Suprapubic skin (tissue), 3 donors: ENCODE results near the gene FOXC1.

Experiments
- POLR2AphosphoS5 ChIP-seq, 3 donors: sonication (generic); formaldehyde crosslinking; IDR thresholded peaks; one replicate each; pipeline ENCODE4 v1.6.1; 2017; ENCODE audit warnings: antibody characterized with exemption in 3 of 3
- TF ChIP-seq, protein P1 (sequence below), 2 donors: fragments of 200-600 bp in 1 of 2; fragments of 450-650 bp in 1 of 2; sonication (generic) in 1 of 2; IDR thresholded peaks; one replicate each; pipeline ENCODE4 v1.5.1; 2016 to 2019; ENCODE audit warnings: antibody characterized with exemption in 2 of 2, mild to moderate bottlenecking in 1 of 2, moderate library complexity in 1 of 2

- no peak for TF ChIP-seq POLR2AphosphoS5 (IDR thresholded peaks at IDR 0.05)
- TF ChIP-seq, protein P1, sequence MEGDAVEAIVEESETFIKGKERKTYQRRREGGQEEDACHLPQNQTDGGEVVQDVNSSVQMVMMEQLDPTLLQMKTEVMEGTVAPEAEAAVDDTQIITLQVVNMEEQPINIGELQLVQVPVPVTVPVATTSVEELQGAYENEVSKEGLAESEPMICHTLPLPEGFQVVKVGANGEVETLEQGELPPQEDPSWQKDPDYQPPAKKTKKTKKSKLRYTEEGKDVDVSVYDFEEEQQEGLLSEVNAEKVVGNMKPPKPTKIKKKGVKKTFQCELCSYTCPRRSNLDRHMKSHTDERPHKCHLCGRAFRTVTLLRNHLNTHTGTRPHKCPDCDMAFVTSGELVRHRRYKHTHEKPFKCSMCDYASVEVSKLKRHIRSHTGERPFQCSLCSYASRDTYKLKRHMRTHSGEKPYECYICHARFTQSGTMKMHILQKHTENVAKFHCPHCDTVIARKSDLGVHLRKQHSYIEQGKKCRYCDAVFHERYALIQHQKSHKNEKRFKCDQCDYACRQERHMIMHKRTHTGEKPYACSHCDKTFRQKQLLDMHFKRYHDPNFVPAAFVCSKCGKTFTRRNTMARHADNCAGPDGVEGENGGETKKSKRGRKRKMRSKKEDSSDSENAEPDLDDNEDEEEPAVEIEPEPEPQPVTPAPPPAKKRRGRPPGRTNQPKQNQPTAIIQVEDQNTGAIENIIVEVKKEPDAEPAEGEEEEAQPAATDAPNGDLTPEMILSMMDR (IDR thresholded peaks at IDR 0.05), result no peak
These were observed 14.0 kb downstream of the FOXC1 start for GRCh38 chr6:1623769-1624057.
